Measurements from ENCODE around the gene TRAF3.

- TF ChIP-seq CTCF (IDR thresholded peaks at IDR 0.05), result no peak
- no peak for TF ChIP-seq POLR2A (IDR thresholded peaks at IDR 0.05)
These were observed 8.3 kb downstream of the TRAF3 start for GRCh38 chr14:102785595-102785963.
